GM18517 (cell line): Measurements from ENCODE around the gene RRP9.
"Not testable (repeated sequence)": the region's sequence is repeated elsewhere in the genome, so short reads cannot be mapped to it uniquely, and the experiment has no call there.

Experiments used
- ATAC-seq: cut with Tn5 transposase; IDR thresholded peaks from one replicate; pipeline ENCODE4 v1.9.1; 2021; ENCODE audit warnings: mild to moderate bottlenecking, moderate library complexity; ENCODE audit not compliant: unreplicated experiment

Gene RRP9

DNA sequence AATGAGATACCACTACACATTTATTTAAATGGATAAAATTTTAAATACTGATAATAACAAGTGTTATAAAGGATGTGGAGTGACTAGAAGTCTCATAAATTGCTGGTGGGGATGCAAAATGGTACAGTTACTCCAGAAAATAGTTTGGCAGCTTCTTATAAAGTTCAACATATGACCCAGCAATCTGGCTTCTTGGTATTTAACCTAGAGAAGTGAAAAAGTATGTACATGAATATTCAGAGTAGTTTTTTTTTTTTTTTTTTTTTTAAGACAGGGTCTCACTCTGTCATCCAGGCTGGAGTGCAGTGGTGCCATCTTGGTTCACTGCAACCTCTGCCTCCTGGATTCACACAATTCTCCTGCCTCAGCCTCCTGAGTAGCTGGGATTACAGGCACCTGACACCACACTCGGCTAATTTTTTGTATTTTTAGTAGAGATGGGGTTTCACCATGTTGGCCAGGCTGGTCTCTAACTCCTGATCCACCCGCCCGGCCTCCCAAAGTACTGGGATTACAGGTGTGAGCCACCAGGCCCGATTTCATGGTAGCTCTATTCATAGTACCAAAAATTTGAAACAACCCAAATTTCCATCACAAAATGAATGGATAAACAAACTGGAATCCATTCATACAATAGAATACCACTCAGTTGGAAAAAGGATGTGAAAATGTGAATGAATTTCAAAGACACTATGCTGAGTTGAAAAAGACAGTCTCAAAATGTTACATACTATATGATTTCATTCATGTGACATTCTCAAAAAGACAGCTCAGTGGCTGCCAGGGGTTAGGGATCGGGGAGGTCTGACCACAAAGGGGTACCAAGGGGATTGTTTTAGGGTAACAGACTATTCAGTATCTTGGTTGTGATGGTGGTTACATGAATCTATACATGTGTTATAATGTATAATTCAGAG lies 14.4 kb downstream of the RRP9 start:
- no peak for ATAC-seq

GRCh38 chr3:51921081-51921578 lies 20.6 kb downstream of the RRP9 start:
- no peak for ATAC-seq

GRCh38 chr3:51916418-51916817 lies 25.3 kb downstream of the RRP9 start:
- ATAC-seq, result no peak

DNA sequence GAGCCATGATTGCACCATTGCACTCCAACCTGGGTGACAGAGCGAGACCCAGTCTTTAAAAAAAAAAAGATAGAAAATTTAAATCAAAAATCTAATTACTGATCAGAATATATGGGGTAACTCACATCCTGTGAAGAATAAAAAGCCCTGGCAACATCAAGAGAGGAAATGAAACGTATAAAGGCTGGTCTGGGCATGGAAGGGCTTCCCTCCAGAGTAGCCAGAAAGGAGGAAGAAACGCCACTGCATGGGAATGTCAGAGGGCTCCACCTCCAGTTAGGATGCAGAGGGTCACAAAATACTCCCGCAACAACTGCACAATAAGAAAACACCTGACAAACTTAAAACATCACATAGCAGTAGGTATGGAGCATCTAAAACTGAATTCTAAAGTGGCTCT lies 33.7 kb downstream of the RRP9 start:
- ATAC-seq, result no peak

DNA sequence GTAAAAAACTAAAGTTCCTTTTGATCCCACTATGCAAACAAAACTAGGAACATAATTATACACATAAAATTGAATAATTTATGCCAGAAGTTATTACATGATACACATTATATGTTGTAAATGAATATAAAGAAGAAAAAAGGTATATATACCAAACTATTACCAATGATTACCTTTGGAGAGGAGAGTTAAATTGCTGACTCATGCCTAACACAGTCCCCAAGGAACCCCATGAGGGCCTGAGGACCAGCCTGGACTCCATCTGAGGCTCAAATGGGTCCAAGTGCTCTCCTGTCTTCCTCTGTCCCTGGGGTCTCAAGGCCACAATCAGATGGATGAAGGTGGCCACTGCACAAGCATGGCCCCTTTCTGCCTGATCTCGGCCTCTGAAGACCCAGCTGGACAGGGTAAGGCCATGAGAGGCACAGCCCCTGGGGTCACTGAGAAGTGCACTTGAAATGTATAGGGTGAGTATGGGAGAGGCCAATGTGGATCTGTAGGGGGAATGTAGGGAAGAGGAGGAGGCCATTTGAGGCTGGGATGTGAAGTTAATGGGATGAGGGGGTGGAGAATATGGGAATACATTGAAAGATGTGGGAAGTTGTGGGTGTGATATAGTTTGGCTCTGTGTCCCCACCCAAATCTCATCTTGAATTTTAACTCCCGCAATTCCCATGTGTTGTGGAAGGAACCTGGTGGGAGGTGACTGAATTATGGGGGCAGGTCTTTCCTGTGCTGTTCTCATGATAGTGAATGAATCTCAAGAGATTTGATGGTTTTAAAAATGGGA lies 37.5 kb downstream of the RRP9 start:
- ATAC-seq, result no peak

DNA sequence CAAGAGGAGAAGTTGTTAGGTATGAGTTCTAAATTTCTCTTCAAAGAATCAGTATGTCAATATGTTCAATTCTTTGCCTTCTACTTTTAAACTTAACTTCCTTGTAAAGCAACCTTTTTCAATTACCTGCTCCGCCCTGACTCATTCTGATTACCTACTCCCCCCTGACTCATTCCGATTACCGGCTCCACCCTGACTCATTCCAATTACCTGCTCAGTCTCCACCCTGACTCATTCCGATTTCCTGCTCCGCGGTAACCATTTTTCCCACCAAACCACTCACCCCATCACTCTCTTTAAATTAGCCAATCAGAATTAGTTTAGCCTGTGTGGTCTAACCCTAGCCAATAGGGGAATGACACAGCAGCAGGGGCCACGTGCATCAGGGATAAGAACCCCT lies 39.3 kb downstream of the RRP9 start:
- not testable (repeated sequence) for ATAC-seq

GRCh38 chr3:51900043-51900442 lies 41.7 kb downstream of the RRP9 start:
- not testable (repeated sequence) for ATAC-seq

DNA sequence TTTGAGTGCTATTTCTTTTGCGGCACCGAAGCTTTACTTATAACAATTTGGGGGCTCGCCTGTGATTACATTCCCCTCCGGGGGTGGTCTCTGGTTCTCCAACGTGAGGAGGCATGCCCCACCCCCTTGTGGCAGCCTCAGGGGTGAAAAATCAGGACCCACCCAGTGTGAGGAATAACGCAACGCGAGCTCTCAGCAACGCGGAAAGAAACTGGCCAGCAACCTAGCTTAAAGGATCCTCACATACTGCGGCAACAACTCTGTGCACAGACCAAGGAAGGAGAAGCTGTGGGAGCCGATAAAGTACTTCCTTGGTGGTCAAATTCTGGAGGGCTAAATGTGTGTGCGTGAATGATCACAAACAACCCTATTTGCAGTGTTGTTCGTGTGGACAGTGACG lies 44.3 kb downstream of the RRP9 start:
- no peak for ATAC-seq

GRCh38 chr3:51896607-51897305 lies 44.9 kb downstream of the RRP9 start:
- no peak for ATAC-seq

DNA sequence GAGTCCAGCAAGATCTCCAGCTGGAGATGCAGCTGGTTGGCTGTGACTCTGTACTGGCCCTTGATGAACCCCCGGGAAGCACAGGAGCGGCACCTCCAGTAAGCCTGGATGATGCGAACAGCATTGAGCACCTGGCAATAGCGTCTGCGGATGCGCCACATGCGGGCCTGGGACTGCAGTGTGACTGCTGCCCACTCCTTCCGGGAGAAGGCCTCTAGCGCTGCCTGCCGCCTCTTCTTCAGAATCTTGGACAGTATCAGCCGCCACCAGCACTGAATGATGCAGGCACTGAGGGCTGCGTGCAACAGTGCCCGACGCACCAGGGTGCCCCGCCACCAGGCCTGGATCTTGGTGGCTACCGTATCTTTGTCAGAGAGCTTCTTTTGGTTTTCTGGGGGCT lies 46.8 kb downstream of the RRP9 start:
- no peak for ATAC-seq

- no peak for ATAC-seq
These were observed 47.3 kb downstream of the RRP9 start for GRCh38 chr3:51894391-51894790.

- ATAC-seq, result no peak
These were observed 50.3 kb downstream of the RRP9 start for GRCh38 chr3:51891242-51892039.

- ATAC-seq, result no peak
These were observed 53.1 kb downstream of the RRP9 start for GRCh38 chr3:51888463-51889105.

GRCh38 chr3:51887620-51888019 lies 54.1 kb downstream of the RRP9 start:
- no peak for ATAC-seq

DNA sequence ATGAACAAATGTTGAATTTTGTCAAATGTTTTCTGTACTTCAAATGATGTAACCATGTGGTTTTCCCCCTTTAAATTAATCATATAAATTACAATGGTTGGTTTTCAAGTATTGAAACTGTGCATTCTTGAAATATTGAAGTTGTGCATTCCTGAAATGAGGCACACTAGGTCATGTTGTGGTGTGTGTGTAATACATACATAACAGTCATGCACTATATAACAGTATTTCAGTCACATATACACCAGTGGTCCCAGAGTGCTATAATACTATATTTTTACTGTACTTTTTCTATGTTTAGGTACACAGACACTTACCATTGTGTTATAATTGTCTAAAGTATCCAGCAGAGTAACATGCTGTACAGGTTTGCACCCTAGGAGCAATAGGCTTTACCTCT lies 55.3 kb downstream of the RRP9 start:
- no peak for ATAC-seq
